H1 (cell line): Measurements from ENCODE around the gene AK2. TPM values are rescaled to one million over a fixed set of nuclear protein-coding genes. Genes with fewer than 3 reads are reported as not detected.

Experiments used
- CHD7 ChIP-seq: fragments of 300-600 bp; sonication (generic); IDR thresholded peaks from 2 replicates; pipeline ENCODE4 v1.7.1; 2012; ENCODE audit warnings: low read length, moderate library complexity, mild to moderate bottlenecking, inconsistent platforms; ENCODE audit not compliant: insufficient replicate concordance
- GABPA ChIP-seq: IDR thresholded peaks from 2 replicates; pipeline ENCODE4 v1.6.1; 2011; ENCODE audit warnings: mild to moderate bottlenecking, low read length, moderate library complexity, borderline replicate concordance; ENCODE audit not compliant: insufficient read depth
- JUND ChIP-seq: IDR thresholded peaks from 2 replicates; pipeline ENCODE4 v1.6.1; 2011; ENCODE audit warnings: mild to moderate bottlenecking, improper control_type of control experiment, low read length
- KDM5A ChIP-seq: fragments of 200-600 bp; IDR thresholded peaks from 2 replicates; pipeline ENCODE4 v1.7.1; 2012; ENCODE audit warnings: mild to moderate bottlenecking, low read length, inconsistent platforms, mixed read lengths
- RAD21 ChIP-seq, 2 experiments: IDR thresholded peaks in 1 of 2; conservative IDR thresholded peaks in 1 of 2; 2 replicates each; pipeline ENCODE4 v1.6.1; 2011; ENCODE audit warnings: low read depth in 2 of 2, low read length in 2 of 2, improper control_type of control experiment in 1 of 2, inconsistent platforms in 1 of 2, mild to moderate bottlenecking in 1 of 2, moderate library complexity in 1 of 2
- SRF ChIP-seq: IDR thresholded peaks from 2 replicates; pipeline ENCODE4 v1.6.1; 2011; ENCODE audit warnings: mild to moderate bottlenecking, low read depth, low read length, moderate library complexity
- polyA plus RNA-seq, 7 experiments: library from polyadenylated mRNA; depleted of rRNA in 3 of 7; stranded (reverse) in 5 of 7; unstranded in 2 of 7; fragments of >200 nt in 5 of 7; fragments of 200-250 nt in 2 of 7; gene quantifications; 1 replicate in 5 of 7; 2 replicates in 1 of 7; 4 replicates in 1 of 7; pipeline versions ENCODE4 v1.2.1 to v1.2.3, GENCODE V29; 2011 to 2013; ENCODE audit warnings: missing spikeins in 2 of 7, mixed read lengths in 2 of 7
- total RNA-seq: library from RNA; stranded (reverse); fragmentation: NEBNext Ultra II Directional; extraction: Animal tissue kit (Norgen Biotek cat#: 25700); gene quantifications from 2 replicates; pipeline ENCODE4 v1.2.1, GENCODE V29; 2021

Gene AK2
- total and polyA plus RNA-seq, 2 of the 8 experiments (the other 6 are each of a cell fraction or from before 2014, with no cell fraction given) = 92.3 to 137 TPM

- TF ChIP-seq CHD7 (no peak), SRF (no peak), GABPA (no peak), KDM5A (no peak), RAD21 (IDR thresholded peaks at IDR 0.05 in 1 of 2, conservative IDR thresholded peaks at IDR 0.05 in 1 of 2; ENCODE audit: low read depth in 2 of 2, low read length in 2 of 2) (no peak), JUND (no peak)
Observed at GRCh38 chr1:32998997-32999396, 37.7 kb downstream of the AK2 start (continued).
